AG09319 (cell line): ENCODE data around the gene BTNL2.

ENCODE experiments used
- DNase-seq: peaks from one replicate; pipeline ENCODE4 v3.0.0-alpha.2; 2010; ENCODE audit warnings: low read depth; ENCODE audit errors: extremely low read depth
- CTCF ChIP-seq: IDR thresholded peaks from 2 replicates; pipeline ENCODE4 v1.5.1; 2011; ENCODE audit warnings: low read depth, mild to moderate bottlenecking, inconsistent platforms, low read length, moderate library complexity

The BTNL2 gene

DNA sequence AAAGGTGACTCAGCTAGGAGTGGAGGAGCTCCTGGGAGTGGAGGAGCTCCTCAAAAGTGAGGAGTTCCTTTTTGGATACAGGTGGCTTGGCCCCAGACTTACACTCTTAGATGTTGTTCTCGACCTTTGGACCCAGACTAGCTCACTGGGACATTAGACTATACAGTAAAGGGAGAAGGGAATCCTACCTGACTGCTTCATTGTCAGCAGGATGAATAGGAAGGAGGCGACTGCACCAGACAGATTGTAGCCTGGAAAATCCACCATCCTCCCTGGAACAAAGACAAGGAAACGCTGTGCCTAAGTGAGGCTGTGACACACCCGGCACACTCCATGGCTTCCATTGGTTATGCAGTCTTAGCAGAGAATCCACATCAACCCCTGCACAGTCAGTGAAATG lies at the start of gene BTNL2:
Gene BTNL2, minus strand, starts transcription at position 325 of the 400 bp plus-strand sequence. Its CDS starts 58 bp downstream, at position 267.
- TF ChIP-seq CTCF = no peak
- no peak for DNase-seq

DNA sequence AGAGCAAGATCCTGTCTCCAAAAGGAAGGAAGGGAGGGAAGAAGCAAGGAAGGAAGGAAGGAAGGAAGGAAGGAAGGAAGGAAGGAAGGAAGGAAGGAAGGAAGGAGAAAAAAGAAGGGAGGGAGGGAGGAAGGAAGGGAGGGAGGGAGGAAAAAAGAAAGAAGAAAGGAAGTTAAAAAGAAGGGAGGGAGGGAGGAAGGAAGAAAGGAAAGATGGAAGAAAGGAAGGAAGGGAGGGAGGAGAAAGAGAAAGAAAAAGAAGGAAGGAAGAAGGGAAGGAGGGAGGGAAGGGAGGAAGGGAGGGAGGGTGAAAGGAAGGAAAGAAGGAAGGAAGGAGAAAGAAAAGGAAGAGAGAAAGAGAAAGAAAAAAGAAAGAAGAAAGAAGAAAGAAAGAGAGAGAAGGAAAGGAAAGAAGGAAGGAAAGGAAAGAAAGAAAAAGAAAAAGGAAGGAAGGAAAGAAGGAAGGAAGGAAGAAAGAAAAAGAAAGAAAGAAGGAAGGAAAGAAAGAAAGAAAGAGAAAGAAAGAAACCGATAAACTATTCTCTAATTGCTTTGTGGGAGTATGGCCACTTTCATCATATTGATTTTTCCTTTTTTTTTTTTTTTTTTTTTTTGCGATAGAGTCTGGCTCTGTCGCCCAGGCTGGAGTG lies 42.2 kb upstream of the BTNL2 start:
- no peak for DNase-seq
- TF ChIP-seq CTCF = no peak

DNA sequence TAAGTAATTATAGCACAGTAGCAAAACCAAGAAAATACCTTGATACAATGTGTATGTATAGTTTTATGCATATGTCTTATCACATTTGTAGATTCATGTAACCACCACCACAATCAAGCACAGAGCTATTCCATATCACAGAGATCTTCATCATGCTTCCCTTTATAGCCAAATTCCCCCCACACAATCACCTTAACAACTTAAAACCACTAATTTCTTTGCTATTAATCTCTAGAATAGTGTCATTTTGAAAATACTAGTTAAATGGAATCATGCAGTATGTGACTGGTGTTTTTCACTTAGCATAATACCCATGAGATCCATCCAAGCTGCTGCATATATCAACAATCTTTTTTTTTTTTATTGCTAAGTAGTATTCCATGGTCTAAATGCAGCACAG lies 41.0 kb upstream of the BTNL2 start:
- DNase-seq = no peak
- no peak for TF ChIP-seq CTCF

- TF ChIP-seq CTCF = no peak
- DNase-seq = no peak
Observed at GRCh38 chr6:32445321-32445854, 38.4 kb upstream of the BTNL2 start.

DNA sequence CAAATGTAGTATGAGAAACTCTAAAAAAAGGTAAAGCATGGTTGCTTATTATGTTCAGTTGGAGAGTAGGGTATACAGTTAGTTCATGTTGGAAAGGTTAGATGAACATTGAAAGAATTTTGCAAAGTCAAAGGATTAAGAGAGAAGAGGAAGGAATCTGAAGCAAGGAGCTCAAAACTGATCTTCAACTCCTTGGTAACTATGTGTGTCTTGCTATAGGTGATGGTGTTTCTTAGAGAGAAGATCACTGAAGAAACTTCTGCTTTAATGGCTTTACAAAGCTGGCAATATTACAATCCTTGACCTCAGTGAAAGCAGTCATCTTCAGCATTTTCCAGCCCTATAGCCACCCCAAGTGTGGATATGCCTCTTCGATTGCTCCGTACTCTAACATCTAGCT lies 37.5 kb upstream of the BTNL2 start:
- DNase-seq = no peak
- no peak for TF ChIP-seq CTCF

DNA sequence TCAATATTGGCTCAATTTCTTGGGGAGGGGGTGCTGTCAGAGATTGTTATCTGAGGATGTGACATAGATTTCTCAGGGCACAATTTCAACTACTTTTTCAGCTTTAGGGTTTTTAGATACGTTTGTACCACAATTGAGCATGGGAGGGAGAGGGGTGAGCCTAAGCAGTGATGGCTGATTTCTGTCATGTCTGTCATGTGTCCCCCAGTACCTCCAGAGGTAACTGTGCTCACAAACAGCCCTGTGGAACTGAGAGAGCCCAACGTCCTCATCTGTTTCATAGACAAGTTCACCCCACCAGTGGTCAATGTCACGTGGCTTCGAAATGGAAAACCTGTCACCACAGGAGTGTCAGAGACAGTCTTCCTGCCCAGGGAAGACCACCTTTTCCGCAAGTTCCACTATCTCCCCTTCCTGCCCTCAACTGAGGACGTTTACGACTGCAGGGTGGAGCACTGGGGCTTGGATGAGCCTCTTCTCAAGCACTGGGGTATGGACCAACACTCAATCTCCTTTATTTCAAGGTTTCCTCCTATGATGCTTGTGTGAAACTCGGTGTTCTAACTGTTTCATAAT lies 36.1 kb upstream of the BTNL2 start:
- TF ChIP-seq CTCF = no peak
- no peak for DNase-seq

- no peak for DNase-seq
- TF ChIP-seq CTCF = no peak
Observed at GRCh38 chr6:32442243-32442667, 35.3 kb upstream of the BTNL2 start.
